Measurements from ENCODE around the gene CLEC1A. TPM values are rescaled to one million over a fixed set of nuclear protein-coding genes. Genes with fewer than 3 reads are reported as not detected.

CLEC1A gene
- total and polyA plus RNA-seq, 2 of the 13 experiments (the other 11 are each of a cell fraction or from before 2014, with no cell fraction given): not detected

- in situ Hi-C loops (cut with HindIII; ENCODE audit: extremely low pct_ligation_motif_present, low pct_unique_long_range_greater_than_20kb): no loop called here
- TF ChIP-seq, protein P1, sequence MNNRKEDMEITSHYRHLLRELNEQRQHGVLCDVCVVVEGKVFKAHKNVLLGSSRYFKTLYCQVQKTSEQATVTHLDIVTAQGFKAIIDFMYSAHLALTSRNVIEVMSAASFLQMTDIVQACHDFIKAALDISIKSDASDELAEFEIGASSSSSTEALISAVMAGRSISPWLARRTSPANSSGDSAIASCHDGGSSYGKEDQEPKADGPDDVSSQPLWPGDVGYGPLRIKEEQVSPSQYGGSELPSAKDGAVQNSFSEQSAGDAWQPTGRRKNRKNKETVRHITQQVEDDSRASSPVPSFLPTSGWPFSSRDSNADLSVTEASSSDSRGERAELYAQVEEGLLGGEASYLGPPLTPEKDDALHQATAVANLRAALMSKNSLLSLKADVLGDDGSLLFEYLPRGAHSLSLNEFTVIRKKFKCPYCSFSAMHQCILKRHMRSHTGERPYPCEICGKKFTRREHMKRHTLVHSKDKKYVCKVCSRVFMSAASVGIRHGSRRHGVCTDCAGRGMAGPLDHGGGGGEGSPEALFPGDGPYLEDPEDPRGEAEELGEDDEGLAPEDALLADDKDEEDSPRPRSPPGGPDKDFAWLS (CRISPR knock-in tag; IDR thresholded peaks at IDR 0.05; ENCODE audit: borderline replicate concordance): no peak
- TF ChIP-seq ZNF121 (CRISPR knock-in tag; IDR thresholded peaks at IDR 0.05) (no peak), RFXAP (CRISPR knock-in tag; IDR thresholded peaks at IDR 0.05; ENCODE audit: borderline replicate concordance) (no peak), ARID2 (CRISPR knock-in tag; IDR thresholded peaks at IDR 0.05; ENCODE audit: borderline replicate concordance) (no peak), CENPX (CRISPR knock-in tag; IDR thresholded peaks at IDR 0.05) (no peak), ZUFSP (CRISPR knock-in tag; IDR thresholded peaks at IDR 0.05; ENCODE audit: borderline replicate concordance) (no peak), MXD3 (CRISPR knock-in tag; IDR thresholded peaks at IDR 0.05) (no peak), AGO1 (IDR thresholded peaks at IDR 0.05; ENCODE audit: low read depth, low read length, poor library complexity, severe bottlenecking) (no peak)
- TF ChIP-seq, protein P2, sequence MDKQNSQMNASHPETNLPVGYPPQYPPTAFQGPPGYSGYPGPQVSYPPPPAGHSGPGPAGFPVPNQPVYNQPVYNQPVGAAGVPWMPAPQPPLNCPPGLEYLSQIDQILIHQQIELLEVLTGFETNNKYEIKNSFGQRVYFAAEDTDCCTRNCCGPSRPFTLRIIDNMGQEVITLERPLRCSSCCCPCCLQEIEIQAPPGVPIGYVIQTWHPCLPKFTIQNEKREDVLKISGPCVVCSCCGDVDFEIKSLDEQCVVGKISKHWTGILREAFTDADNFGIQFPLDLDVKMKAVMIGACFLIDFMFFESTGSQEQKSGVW (CRISPR knock-in tag; IDR thresholded peaks at IDR 0.05; ENCODE audit: borderline replicate concordance): no peak
- CTCF ChIA-PET (ENCODE audit: low intra/inter-chr PET ratio, low total read pairs): no interaction called here
Measured at GRCh38 chr12:10052193-10052913, 46.4 kb downstream of the CLEC1A start.

More at GRCh38 chr12:10052193-10052913, 46.4 kb downstream of the CLEC1A start:
- FAIRE-seq: no peak
- POLR2A ChIA-PET: no interaction called here
- BruUV-seq (replicated peaks): no TSS peak
- H3K4me1 ChIP-seq (ENCODE audit: insufficient read depth, low read length): no peaks in the 10 kb centered on the region
- 6% methylated on average over 7 of the region's 7 CpGs for WGBS (ENCODE audit: low lambda C conversion rate)
- no peak overlapping the region for H2AFZ ChIP-seq (ENCODE audit: low read length)
- no peaks in the 10 kb centered on the region for H4K20me1 ChIP-seq (ENCODE audit: insufficient read depth, low read length)
- no peaks in the 10 kb centered on the region; a peak in 1 of 5 replicates for H3K27me3 ChIP-seq (ENCODE audit: control insufficient read depth in 1 of 2, insufficient read depth in 2 of 2, low read length in 2 of 2)
- no peak overlapping the region for H3K4me3 ChIP-seq (replicated peaks in 1 of 3; ENCODE audit: insufficient read depth in 1 of 3, low read depth in 2 of 3, low read length in 3 of 3)
- H3K27ac ChIP-seq (ENCODE audit: extremely low read length, insufficient read depth, low read length): no peak overlapping the region
- intact Hi-C loops (cut with micrococcal nuclease; ENCODE audit: unreplicated experiment): no loop called here
- ATAC-seq: no peak
- H3K9ac ChIP-seq (ENCODE audit: insufficient read depth, low read depth, low read length): no peak overlapping the region
- no peaks in the 10 kb centered on the region for H3K79me2 ChIP-seq (ENCODE audit: insufficient read depth, low read length)
- no peaks in the 10 kb centered on the region for H3K36me3 ChIP-seq (replicated peaks in 1 of 2; ENCODE audit: control insufficient read depth in 1 of 2, insufficient read depth in 2 of 2, low read length in 2 of 2)
- DNase-seq (ENCODE audit: low spot score): no peak
- H3K4me2 ChIP-seq (ENCODE audit: low read depth, low read length): no peak overlapping the region
- no peaks in the 10 kb centered on the region for H3K9me3 ChIP-seq (ENCODE audit: low read length)
